B cell (primary cell): ENCODE results near the gene GALC. TPM values are rescaled to one million over a fixed set of nuclear protein-coding genes. Genes with fewer than 3 reads are reported as not detected.

Experiments used
- ATAC-seq: fragments of 200-7000 bp; cut with Tn5 transposase; one replicate; pipeline ENCODE4 v1.10.0; 2021; ENCODE audit warnings: low read depth, mild to moderate bottlenecking, moderate number of reproducible peaks, moderate library complexity
- CTCF ChIA-PET: fragments of 350-600 bp; sonication (Branson Sonifier 250); formaldehyde crosslinking; loops from one replicate; lab custom pipeline; 2021; ENCODE audit warnings: antibody characterized with exemption, inconsistent platforms; lab: Charles Lee
- POLR2A ChIA-PET: fragments of 350-600 bp; sonication (Branson Sonifier 250); formaldehyde crosslinking; loops from one replicate; lab custom pipeline; 2021; ENCODE audit warnings: antibody characterized with exemption; lab: Charles Lee
- DNase-seq: peaks from one replicate; pipeline ENCODE4 v3.0.0; 2013
- H2AFZ ChIP-seq: 2 replicates; pipeline ENCODE4 v1.6.1; 2012; ENCODE audit warnings: mild to moderate bottlenecking, low read depth, low read length; ENCODE audit not compliant: insufficient read depth, poor library complexity, severe bottlenecking
- H3K27ac ChIP-seq, 2 donors: 1 replicate in 1 of 2; 2 replicates in 1 of 2; pipeline ENCODE4 v1.5.1; 2012 to 2013; ENCODE audit warnings: low read length in 2 of 2, mild to moderate bottlenecking in 2 of 2, moderate library complexity in 1 of 2
- H3K27me3 ChIP-seq, 4 experiments: fragments of 200-600 bp in 1 of 4; sonication (generic) in 1 of 4; replicated peaks in 1 of 4; 1 replicate in 2 of 4; 2 replicates in 2 of 4; pipeline versions ENCODE4 v1.6.1 to v1.7.0; 2013 to 2016; ENCODE audit warnings: low read length in 3 of 4, mild to moderate bottlenecking in 2 of 4, mixed read lengths in 1 of 4, moderate library complexity in 1 of 4; ENCODE audit not compliant: insufficient read depth in 4 of 4, control insufficient read depth in 3 of 4; ENCODE audit errors: control extremely low read depth in 1 of 4
- H3K36me3 ChIP-seq, 2 experiments: replicated peaks in 1 of 2; 1 replicate in 1 of 2; 2 replicates in 1 of 2; pipeline versions ENCODE4 v1.6.1 to v1.7.1; 2013; ENCODE audit warnings: low read length in 1 of 2; ENCODE audit not compliant: insufficient read depth in 2 of 2, control insufficient read depth in 1 of 2; ENCODE audit errors: control extremely low read depth in 1 of 2, extremely low read depth in 1 of 2
- H3K4me1 ChIP-seq, 2 donors: fragments of 200-600 bp in 1 of 2; sonication (generic) in 1 of 2; 1 replicate in 1 of 2; 2 replicates in 1 of 2; pipeline versions ENCODE4 v1.5.1 to v1.6.1; 2013 to 2017; ENCODE audit warnings: low read length in 2 of 2; ENCODE audit not compliant: control insufficient read depth in 2 of 2, insufficient read depth in 2 of 2
- H3K4me2 ChIP-seq: replicated peaks from 2 replicates; pipeline ENCODE3; 2012; ENCODE audit warnings: mild to moderate bottlenecking, low read depth, low read length; ENCODE audit not compliant: poor library complexity, severe bottlenecking
- H3K4me3 ChIP-seq, 5 experiments: fragments of 200-600 bp in 1 of 5; sonication (generic) in 1 of 5; 1 replicate in 3 of 5; 2 replicates in 2 of 5; pipeline versions ENCODE4 v1.5.1 to v1.7.0; 2011 to 2016; ENCODE audit warnings: low read length in 4 of 5, mild to moderate bottlenecking in 4 of 5, low read depth in 2 of 5, control low read depth in 1 of 5, moderate library complexity in 1 of 5; ENCODE audit not compliant: insufficient read depth in 1 of 5; ENCODE audit errors: control extremely low read depth in 1 of 5, extremely low read depth in 1 of 5
- H3K79me2 ChIP-seq: fragments of 200-600 bp; sonication (generic); one replicate; pipeline ENCODE4 v1.6.0; 2016; ENCODE audit warnings: low read length; ENCODE audit not compliant: control insufficient read depth, insufficient read depth
- H3K9ac ChIP-seq: fragments of 200-600 bp; sonication (generic); 2 replicates; pipeline ENCODE4 v1.6.1; 2017; ENCODE audit warnings: mild to moderate bottlenecking, low read length, moderate library complexity
- H3K9me3 ChIP-seq, 3 donors: one replicate each; pipeline versions ENCODE4 v1.6.1 to v1.7.1; 2013; ENCODE audit warnings: low read length in 2 of 3; ENCODE audit not compliant: control insufficient read depth in 2 of 3, insufficient read depth in 1 of 3; ENCODE audit errors: control extremely low read depth in 1 of 3
- H4K20me1 ChIP-seq: 2 replicates; pipeline ENCODE4 v1.6.0; 2012; ENCODE audit warnings: mild to moderate bottlenecking, low read length; ENCODE audit not compliant: insufficient read depth, control insufficient read depth, poor library complexity, severe bottlenecking
- H3K27ac Mint-ChIP-seq: one replicate; pipeline ENCODE4 v1.8.0; 2021; ENCODE audit warnings: mixed read lengths
- H3K27me3 Mint-ChIP-seq: one replicate; pipeline ENCODE4 v1.8.0; 2021; ENCODE audit warnings: mixed read lengths
- H3K4me1 Mint-ChIP-seq: one replicate; pipeline ENCODE4 v1.8.0; 2021; ENCODE audit warnings: mixed read lengths
- H3K4me3 Mint-ChIP-seq: one replicate; pipeline ENCODE4 v1.8.0; 2021; ENCODE audit warnings: mixed read lengths
- H3K9me3 Mint-ChIP-seq: one replicate; pipeline ENCODE4 v1.8.0; 2022; ENCODE audit warnings: mixed read lengths; ENCODE audit not compliant: insufficient read depth
- CTCF ChIP-seq: fragments of 200-600 bp; IDR thresholded peaks from one replicate; pipeline ENCODE4 v1.8.0; 2022; ENCODE audit warnings: antibody characterized with exemption, mild to moderate bottlenecking
- EZH2 ChIP-seq: IDR thresholded peaks from 2 replicates; pipeline ENCODE4 v1.6.1; 2012; ENCODE audit warnings: borderline replicate concordance, low read depth, mild to moderate bottlenecking, moderate library complexity, low read length; ENCODE audit not compliant: insufficient read depth, poor library complexity, severe bottlenecking
- WGBS: methylation state at CpG from one replicate; pipeline ENCODE4 v1.1.5; 2013; ENCODE audit warnings: missing lambda C conversion rate; ENCODE audit not compliant: insufficient coverage; 5-methylcytosine and 5-hydroxymethylcytosine counted together
- intact Hi-C: fragments of 100-400 bp; cut with micrococcal nuclease; formaldehyde crosslinking; loops from one replicate; pipeline ENCODE4 v1.10.0; 2022
- polyA plus RNA-seq: library from polyadenylated mRNA; depleted of rRNA; stranded (reverse); fragments of >200 nt; gene quantifications from 2 replicates; pipeline ENCODE4 v1.2.3, GENCODE V29; 2012
- total RNA-seq, 2 donors: library from RNA; stranded (reverse); fragments of 120-200 nt in 1 of 2; gene quantifications; 1 replicate in 1 of 2; 2 replicates in 1 of 2; pipeline versions ENCODE4 v1.2.3 to v1.2.4, GENCODE V29; 2013 to 2022

The GALC gene
- total and polyA plus RNA-seq, 2 donors (not counting 1 experiment from before 2014, with no cell fraction given) = 4.9 to 17.8 TPM

- no peak overlapping the region for H3K4me2 ChIP-seq
- H3K4me3 ChIP-seq = no peak overlapping the region
- Mint-ChIP-seq H3K4me1 (peaks cover 35% of the 10 kb centered on the region), H3K27me3 (no peaks in the 10 kb centered on the region), H3K9me3 (peaks cover 2% of the 10 kb centered on the region), H3K27ac (no peak overlapping the region), H3K4me3 (peak overlapping the region; percentile 0)
- peaks cover 7% of the 10 kb centered on the region for H3K79me2 ChIP-seq
- H3K9me3 ChIP-seq = no peaks in the 10 kb centered on the region
- TF ChIP-seq EZH2 (no peak), CTCF (no peak)
- WGBS = 94% methylated on average over 2 of the region's 4 CpGs
- peaks cover 15 to 29% of the 10 kb centered on the region in 2 donors for H3K4me1 ChIP-seq
- ChIA-PET POLR2A (no interaction called here), CTCF (no interaction called here)
- H3K27me3 ChIP-seq = no peaks in the 10 kb centered on the region
- no peak overlapping the region for H3K9ac ChIP-seq
- DNase-seq = no peak
- no peak overlapping the region for H3K27ac ChIP-seq
- intact Hi-C loops = loop anchor here (5.0 kb wide), 3 partner anchors 43 to 1967 kb away; partner anchors contain the start of genes TDP1 and ZC3H14
- no peaks in the 10 kb centered on the region for H3K36me3 ChIP-seq
- ATAC-seq = no peak
- H4K20me1 ChIP-seq = no peaks in the 10 kb centered on the region
- no peak overlapping the region for H2AFZ ChIP-seq
Measured at GRCh38 chr14:87990682-87991081, 2.3 kb downstream of the GALC start.

GRCh38 chr14:87989956-87990299, 3.1 kb downstream of the GALC start:
- TF ChIP-seq CTCF = no peak
- no peaks in the 10 kb centered on the region for H3K27me3 ChIP-seq
- no peak overlapping the region for H3K4me3 ChIP-seq
- intact Hi-C loops = loop anchor here (5.0 kb wide), 3 partner anchors 43 to 1967 kb away; partner anchors contain the start of genes TDP1 and ZC3H14
- ChIA-PET CTCF (interaction anchor here (1.2 kb wide), 1 partner anchor 19 kb away, joined by 3 read pairs; no protein-coding TSS in a partner anchor), POLR2A (no interaction called here)
- DNase-seq = no peak
- 100% methylated on average over 1 of the region's 2 CpGs for WGBS
- H3K4me1 ChIP-seq = peaks cover 15 to 21% of the 10 kb centered on the region in 2 donors
- no peaks in the 10 kb centered on the region for H3K9me3 ChIP-seq
- H3K27ac Mint-ChIP-seq = no peak overlapping the region
- H2AFZ ChIP-seq = no peak overlapping the region
- H3K4me1 Mint-ChIP-seq = peaks cover 28% of the 10 kb centered on the region
- no peaks in the 10 kb centered on the region for H4K20me1 ChIP-seq
- H3K27me3 Mint-ChIP-seq = no peaks in the 10 kb centered on the region
- no peak overlapping the region for H3K4me2 ChIP-seq
- no peaks in the 10 kb centered on the region for H3K9me3 Mint-ChIP-seq
- peaks cover 7% of the 10 kb centered on the region for H3K79me2 ChIP-seq
- H3K9ac ChIP-seq = no peak overlapping the region
- no peak overlapping the region for H3K27ac ChIP-seq
- no peaks in the 10 kb centered on the region for H3K36me3 ChIP-seq
- H3K4me3 Mint-ChIP-seq = no peak overlapping the region
- ATAC-seq = no peak
